Stimulated activated CD4-positive, alpha-beta T cell treated with anti-CD3 and anti-CD28 coated beads, Interleukin-1b, Interleukin-23, amount 100 ng/mL, for 24 hours (primary cell): ENCODE data around the gene PRUNE2.
"Not testable (repeated sequence)": the region's sequence is repeated elsewhere in the genome, so short reads cannot be mapped to it uniquely, and the experiment has no call there.

ENCODE experiments used
- DNase-seq, 4 experiments: peaks; one replicate each; pipeline ENCODE4 v3.0.0-alpha.2; 2020; ENCODE audit warnings: low read depth in 4 of 4, low spot score in 1 of 4

The PRUNE2 gene

DNA sequence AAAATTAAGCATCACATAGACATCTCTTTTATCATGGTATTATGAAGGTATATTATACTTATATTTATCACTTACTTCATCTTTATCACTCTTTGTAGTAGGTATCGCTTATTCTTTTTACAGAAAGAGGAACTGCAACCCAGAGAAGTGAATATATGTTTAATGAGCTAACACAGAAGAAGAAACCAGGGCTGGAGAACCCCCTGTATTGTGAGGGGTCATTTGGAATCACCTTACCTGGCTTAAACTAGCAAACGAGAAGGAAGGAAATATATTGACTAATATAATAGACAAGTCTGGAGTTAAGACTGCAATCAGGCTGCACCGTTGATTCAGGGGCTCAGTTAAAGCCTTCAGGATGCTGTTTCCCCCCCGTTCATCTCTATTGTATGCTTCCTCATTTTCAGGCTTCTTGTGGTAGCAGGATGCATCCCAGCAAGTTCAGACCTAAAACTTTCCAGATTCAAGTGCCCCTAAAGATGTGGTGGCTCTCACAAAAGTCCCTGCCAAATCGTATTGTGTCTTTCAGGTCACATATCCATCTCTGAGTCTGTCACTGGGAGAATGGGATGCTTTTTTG, 300.5 kb downstream of the PRUNE2 start:
- no peak for DNase-seq

DNA sequence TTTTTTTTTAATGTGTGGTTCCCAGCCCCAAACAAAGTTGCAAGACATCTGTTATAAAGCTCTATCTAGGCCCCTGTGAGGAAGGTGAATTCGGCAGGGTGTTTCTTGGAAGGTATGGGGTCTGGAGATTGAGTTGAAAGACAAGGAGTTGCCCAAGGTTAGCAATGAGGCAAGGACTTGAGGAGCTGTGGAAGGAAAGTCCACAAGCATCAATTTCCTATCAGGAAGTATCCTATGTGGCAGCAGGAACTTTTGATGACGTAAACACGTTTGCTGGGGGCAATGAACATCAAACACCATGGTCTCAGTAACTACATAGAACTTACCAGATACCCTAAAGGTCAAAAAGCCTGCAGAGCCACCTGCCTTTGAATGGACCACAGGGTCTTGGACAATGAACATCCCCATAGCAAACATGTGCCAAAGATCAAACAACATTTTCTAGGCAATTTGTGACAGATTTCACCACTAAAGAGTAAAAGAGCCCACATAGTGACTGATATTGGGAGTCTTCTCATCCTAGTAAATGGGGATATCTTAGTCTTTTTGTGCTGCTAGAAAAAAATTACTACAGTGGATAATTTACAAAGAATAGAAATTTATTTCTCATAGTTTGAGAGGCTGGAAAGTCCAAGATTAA, 301.9 kb downstream of the PRUNE2 start:
- no peak for DNase-seq

DNA sequence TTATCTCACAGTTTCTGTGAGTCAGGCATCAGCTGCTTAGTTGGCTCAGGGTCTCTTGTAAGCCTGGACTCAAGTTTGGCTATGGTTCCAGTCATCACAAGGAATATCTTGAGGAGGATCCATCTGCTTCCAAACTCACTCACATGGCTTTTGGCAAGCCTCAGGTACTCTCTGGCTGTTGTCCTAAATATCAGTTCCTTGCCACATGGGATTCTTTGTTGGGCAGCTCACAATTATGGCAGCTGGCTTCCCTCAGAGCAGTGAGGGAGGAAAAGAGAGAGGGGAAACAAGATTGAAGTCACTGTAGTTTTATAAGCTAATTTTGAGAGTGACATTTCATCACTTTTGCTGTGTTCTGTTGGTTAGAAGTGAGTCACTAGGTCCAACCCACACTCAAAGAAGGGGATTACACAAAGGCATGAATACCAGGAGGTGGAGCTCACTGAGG, 302.4 kb downstream of the PRUNE2 start:
- no peak for DNase-seq

DNA sequence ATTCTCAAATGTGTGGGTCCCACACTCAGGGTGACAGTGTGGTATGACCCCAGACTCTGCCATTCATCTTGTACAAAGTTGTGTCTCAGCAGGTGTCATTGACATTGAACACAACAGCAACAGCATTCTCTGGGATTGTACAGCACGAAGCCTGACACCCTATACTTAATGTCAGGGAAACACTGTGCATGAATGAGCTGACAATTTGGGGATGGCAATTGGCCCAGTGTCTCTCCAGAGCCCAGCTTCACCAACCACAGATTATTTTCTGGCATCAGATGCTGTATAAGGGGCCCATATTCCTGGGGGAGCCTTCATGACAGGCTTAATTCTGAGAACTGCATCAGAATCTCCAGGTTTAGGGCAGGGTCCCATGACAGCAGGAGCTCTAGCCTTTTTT, 303.7 kb downstream of the PRUNE2 start:
- DNase-seq = no peak

DNA sequence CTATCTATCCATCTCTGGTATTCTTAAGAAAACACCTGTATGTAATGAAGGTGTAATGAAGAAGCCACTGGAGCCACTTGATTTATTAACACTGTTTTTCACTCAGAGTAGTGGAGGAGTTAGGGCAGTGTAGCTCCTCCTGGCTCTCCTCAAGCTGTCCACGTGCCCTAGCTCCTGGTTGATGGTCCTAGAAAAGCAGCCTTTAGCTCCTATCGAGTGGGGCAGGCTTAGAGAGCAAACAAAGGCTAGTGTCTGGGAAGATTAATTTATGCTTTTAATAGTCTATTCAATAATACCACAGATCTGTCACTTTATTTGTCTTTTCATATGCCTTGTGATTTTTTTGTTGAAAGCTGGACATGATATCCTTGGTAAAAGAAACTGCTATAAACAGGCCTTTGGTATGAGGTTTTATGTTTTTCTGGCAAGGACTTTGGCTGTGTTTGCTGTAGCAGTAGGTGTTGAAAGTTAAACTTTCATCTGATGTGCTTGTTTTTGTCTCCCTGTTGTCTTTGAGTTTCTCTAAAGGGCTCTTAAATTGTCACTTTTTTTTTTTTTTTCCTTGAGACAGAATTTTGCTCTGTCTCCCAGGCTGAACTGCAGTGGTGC, 305.8 kb downstream of the PRUNE2 start:
- no peak for DNase-seq

GRCh38 chr9:76598981-76599380, 306.9 kb downstream of the PRUNE2 start:
- no peak for DNase-seq

GRCh38 chr9:76595645-76596044, 310.3 kb downstream of the PRUNE2 start:
- DNase-seq = no peak

DNA sequence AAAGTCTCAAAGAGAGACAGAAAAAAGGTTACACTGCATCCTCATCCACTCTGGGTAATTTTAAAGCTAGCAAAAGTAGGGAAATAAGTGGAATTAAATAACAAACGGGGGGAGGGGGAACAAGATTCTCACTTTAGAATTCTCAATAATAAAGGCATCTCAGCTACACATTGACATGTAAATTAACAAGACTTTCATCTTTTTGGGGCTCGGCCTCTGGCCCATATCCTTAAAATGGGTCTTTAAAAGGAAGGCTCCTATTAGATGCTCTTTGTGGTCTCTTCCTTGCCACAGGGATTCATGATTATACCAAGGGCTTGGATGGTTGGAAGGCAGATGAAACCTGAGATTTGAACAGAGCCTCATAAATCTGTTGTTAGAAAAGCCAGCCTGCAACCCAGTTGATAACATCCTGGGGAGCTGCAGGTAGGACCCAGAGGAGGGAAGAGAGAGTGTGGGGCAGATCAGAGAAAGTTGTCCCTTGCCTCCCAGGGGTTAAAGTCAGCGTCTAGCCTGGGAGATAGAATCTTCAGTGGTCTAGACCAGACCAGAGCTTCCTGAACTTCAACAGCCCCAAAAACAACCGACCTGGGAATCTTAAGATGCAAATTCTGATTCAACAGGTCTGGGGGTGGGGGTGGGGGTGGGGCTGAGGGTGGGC, 311.0 kb downstream of the PRUNE2 start:
- no peak for DNase-seq

GRCh38 chr9:76593961-76594735, 311.8 kb downstream of the PRUNE2 start:
- not testable (repeated sequence) for DNase-seq

GRCh38 chr9:76592974-76593347, 313.0 kb downstream of the PRUNE2 start:
- DNase-seq = no peak

DNA sequence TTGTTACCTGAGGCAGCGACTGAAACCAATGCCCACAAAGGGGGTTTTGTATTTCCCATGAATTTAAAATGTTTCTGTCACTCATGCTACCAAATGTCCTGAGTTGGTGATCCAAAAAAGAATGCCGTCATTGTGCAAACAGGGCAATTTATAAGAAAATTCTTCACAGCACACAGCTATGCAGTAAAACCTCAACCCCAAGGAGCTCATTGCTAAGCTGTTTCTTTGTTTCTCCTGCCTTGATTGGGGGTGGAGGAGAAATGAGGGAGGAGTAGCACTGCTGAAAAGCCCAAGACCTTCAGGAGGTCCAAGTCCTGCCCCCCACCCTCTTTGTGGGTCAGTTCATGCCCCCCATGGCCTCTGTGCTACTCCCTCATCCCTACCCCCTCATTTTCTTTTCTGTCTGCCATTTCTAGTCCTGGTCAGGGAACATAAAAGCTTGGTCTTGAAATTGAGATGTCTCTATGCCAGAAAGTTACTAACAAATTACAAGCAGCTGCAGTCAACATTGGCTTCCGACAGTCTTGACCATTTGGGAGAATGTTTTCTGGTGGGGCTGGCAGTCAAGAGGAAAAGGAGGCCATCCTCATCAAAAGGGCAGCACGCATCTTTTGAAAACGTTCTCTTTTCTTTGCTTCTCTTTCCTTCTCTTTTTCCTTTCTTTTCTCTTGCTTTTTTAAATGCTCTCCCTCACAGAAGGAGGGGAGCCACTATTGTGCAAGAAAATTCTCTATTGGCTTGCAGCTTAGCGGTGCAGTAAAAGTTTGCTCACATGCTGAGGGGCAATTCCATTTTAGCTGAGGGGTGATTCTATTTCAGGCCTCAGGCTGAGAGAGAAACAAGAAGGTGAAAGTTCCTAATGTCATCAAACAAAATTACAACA, 313.6 kb downstream of the PRUNE2 start:
- DNase-seq = no peak

DNA sequence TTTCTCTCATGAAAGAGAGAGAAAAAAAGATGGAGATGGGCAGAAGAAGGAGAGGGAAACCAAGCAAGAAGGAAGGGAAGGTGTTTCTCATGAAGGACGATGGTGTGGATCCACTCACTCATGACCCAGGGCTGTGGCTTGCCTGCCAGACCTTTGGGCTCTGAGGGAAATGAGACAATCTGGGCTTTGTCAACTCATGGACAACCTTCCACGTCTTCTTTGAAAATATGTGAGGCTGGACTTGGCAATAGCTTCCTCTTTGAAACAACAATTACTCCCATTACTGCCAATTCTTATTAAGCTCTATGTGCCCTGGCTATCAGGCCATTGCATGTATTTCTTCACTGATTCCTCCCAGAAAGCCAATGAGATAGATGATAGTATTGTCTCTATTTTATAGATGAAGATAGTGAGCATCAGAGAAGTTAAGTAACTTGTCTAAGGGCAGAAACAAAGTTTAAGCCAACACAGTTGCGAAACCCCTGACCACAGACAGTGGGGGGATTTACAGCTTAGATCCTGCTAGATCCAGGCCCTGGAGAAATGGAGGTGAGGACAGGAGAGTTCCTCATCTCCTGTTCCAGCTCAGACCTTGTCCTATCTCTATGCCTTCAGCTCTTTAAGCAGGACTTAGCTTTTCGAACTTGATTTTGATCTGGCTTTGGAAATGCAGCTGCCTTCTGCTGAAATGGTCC, 314.5 kb downstream of the PRUNE2 start:
- DNase-seq = no peak

GRCh38 chr9:76588316-76588715, 317.6 kb downstream of the PRUNE2 start:
- DNase-seq = no peak

DNA sequence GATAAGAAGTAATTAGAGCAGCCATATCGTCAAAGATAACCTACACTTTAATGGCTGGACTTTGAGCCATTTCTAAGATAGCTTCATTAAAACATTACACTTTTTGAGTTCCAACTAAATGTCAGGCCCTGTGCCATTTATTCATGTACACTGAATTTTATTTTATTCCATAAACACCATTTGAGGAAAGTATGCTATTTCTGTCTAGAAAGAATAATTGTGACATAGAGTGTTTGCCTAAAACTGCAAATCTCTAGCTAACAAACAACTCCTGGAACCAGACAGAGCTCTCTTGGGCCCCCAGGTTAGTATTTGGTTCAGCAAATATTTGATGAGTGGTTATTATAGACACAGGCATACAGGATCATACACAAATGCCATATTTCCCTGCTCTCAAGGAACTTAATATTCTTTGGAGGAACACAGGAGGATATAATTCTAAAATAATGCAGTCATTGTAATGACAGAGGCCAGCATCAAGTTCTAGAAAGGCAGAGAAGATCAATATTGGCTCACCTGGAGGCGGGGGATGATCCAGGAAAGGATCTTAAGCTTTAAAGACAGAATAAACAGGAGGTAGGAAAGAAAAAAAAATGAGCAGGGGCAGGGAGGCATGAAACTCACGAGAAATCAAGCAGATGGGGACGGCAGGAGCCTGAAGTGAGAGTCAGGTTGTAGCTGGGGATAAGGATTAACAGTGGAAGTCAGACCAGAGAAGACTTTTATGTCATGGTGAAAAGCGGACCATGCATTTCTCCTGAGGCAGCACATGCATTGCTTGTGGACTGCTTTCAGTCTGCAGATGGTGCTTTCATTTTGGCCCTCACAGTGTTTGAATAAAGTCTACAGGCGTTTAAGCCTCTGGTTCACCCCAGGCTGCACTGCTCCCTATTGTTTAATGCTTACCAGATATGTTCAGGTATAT, 319.3 kb downstream of the PRUNE2 start:
- no peak for DNase-seq

- DNase-seq = no peak
These were observed 320.2 kb downstream of the PRUNE2 start for GRCh38 chr9:76585487-76586389.

DNA sequence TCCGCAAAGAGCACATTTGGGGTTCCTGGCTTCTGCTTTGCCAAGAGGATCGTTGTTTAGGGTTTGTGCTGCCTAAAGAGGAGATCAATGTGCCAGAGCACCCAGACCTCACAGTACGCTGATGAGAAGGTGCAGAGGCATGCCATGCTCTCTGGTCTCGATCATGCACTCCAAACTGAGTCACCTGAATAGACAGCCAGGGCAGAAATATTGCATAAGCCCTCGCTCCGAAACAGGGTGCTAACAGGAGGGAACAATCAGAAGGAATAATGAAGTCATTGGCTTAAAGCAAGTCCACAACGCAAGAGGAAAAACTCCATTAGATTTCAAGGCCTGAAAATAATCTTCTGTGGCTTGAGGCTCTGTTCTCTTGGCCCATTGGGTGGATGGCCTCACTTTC, 322.7 kb downstream of the PRUNE2 start:
- no peak for DNase-seq

DNA sequence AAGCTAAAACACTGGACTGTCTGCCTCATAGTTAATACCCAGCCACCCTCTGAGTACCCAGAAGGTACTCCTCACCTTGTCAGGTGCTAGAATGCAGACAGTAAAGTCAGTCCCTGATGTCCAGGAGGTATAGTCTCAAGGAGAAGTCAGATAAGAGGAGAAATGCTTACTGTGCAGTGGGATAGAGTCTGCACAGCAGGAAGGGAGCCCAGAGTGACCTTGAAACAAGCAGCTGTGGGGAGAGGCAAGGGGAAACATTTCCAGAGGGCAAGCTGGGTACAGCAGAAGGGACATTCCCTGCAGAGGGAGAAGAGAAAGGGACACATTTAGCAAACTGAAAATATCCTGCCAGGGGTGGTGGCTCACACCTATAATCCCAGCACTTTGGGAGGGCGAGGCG, 324.2 kb downstream of the PRUNE2 start:
- no peak for DNase-seq

GRCh38 chr9:76580820-76581219, 325.1 kb downstream of the PRUNE2 start:
- DNase-seq = no peak
